Measurements from ENCODE around the gene ATP8A2.
"Not testable (repeated sequence)": the region's sequence is repeated elsewhere in the genome, so short reads cannot be mapped to it uniquely, and the experiment has no call there.

DNA sequence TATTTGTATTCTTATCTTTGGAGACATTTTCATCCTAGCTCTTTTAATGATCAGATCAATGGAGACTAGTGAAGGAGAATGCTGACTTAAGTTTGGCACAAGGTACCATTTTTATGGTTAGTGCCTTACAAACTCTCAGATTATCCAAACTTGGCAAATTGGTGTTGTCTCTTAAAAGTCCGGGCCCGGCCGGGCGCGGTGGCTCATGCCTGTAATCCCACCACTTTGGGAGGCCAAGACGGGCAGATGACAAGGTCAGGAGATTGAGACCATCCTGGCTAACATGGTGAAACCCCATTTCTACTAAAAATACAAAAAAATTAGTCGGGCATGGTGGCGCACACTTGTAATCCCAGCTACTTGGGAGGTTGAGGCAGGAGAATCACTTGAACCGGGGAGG, 177.2 kb downstream of the ATP8A2 start:
- TF ChIP-seq, protein P1, sequence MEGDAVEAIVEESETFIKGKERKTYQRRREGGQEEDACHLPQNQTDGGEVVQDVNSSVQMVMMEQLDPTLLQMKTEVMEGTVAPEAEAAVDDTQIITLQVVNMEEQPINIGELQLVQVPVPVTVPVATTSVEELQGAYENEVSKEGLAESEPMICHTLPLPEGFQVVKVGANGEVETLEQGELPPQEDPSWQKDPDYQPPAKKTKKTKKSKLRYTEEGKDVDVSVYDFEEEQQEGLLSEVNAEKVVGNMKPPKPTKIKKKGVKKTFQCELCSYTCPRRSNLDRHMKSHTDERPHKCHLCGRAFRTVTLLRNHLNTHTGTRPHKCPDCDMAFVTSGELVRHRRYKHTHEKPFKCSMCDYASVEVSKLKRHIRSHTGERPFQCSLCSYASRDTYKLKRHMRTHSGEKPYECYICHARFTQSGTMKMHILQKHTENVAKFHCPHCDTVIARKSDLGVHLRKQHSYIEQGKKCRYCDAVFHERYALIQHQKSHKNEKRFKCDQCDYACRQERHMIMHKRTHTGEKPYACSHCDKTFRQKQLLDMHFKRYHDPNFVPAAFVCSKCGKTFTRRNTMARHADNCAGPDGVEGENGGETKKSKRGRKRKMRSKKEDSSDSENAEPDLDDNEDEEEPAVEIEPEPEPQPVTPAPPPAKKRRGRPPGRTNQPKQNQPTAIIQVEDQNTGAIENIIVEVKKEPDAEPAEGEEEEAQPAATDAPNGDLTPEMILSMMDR (conservative IDR thresholded peaks at IDR 0.05; ENCODE audit: low read depth, low read length) = not testable (repeated sequence)
- TF ChIP-seq RFX5 (IDR thresholded peaks at IDR 0.05; ENCODE audit: low read depth, low read length); MXI1 (IDR thresholded peaks at IDR 0.05; ENCODE audit: borderline replicate concordance, low read depth, low read length); POLR2A (IDR thresholded peaks at IDR 0.05; ENCODE audit: low read depth, low read length): not testable (repeated sequence)
